ENCODE data around the gene SPDYA.
"Not testable (repeated sequence)": the region's sequence is repeated elsewhere in the genome, so short reads cannot be mapped to it uniquely, and the experiment has no call there.

- TF ChIP-seq CTCF (IDR thresholded peaks at IDR 0.05; ENCODE audit: low read length); EZH2 (IDR thresholded peaks at IDR 0.05; ENCODE audit: borderline replicate concordance, low read length): not testable (repeated sequence)
Observed at GRCh38 chr2:28784570-28784969, 26.1 kb upstream of the SPDYA start.
